K562 (cell line): ENCODE data around the gene DDX23. TPM values are rescaled to one million over a fixed set of nuclear protein-coding genes. Genes with fewer than 3 reads are reported as not detected.

Experiments
- CBX3 ChIP-seq, 2 experiments: IDR thresholded peaks; 1 replicate in 1 of 2; 2 replicates in 1 of 2; pipeline ENCODE4 v1.6.1; 2012; ENCODE audit warnings: inconsistent platforms in 2 of 2, low read length in 2 of 2, borderline replicate concordance in 1 of 2, control low read depth in 1 of 2
- GABPA ChIP-seq: fragments of 200-800 bp; sonication (Bioruptor generic); conservative IDR thresholded peaks from 2 replicates; pipeline ENCODE4 v1.6.1; 2016; ENCODE audit warnings: low read depth, missing genetic modification characterization, missing compliant biosample characterization
- HDGF ChIP-seq: fragments of 450-650 bp; IDR thresholded peaks from 2 replicates; pipeline ENCODE4 v1.6.1; 2016
- HOXB6 ChIP-seq: fragments of 250-450 bp; sonication (Bioruptor Pico); IDR thresholded peaks from 2 replicates; pipeline ENCODE4 v1.5.1; 2022; ENCODE audit warnings: mild to moderate bottlenecking, borderline replicate concordance
- MBD2 ChIP-seq: sonication (generic); IDR thresholded peaks from 2 replicates; pipeline ENCODE4 v1.6.1; 2016; ENCODE audit warnings: low read depth, borderline replicate concordance
- MYBL2 ChIP-seq, 2 experiments: fragments of 450-650 bp in 1 of 2; sonication (generic) in 1 of 2; formaldehyde crosslinking in 1 of 2; IDR thresholded peaks; 2 replicates each; pipeline versions ENCODE4 v1.6.1 to v1.8.1; 2017 to 2022; ENCODE audit warnings: borderline replicate concordance in 1 of 2, inconsistent platforms in 1 of 2, low read depth in 1 of 2, mild to moderate bottlenecking in 1 of 2, missing genetic modification reagents in 1 of 2, moderate library complexity in 1 of 2
- NFIX ChIP-seq: fragments of 250-450 bp; sonication (Bioruptor Pico); IDR thresholded peaks from 2 replicates; pipeline ENCODE4 v1.4.0; 2020; ENCODE audit warnings: low read depth, mild to moderate bottlenecking, moderate library complexity
- NFXL1 ChIP-seq: fragments of 450-650 bp; formaldehyde crosslinking; IDR thresholded peaks from 2 replicates; pipeline ENCODE4 v1.4.0; 2021; ENCODE audit warnings: mild to moderate bottlenecking
- RFX5 ChIP-seq: IDR thresholded peaks from 2 replicates; pipeline ENCODE4 v1.6.1; 2011; ENCODE audit warnings: low read depth, mild to moderate bottlenecking, improper control_type of control experiment, low read length
- TCFL5 ChIP-seq: fragments of 250-450 bp; sonication (Bioruptor Pico); conservative IDR thresholded peaks from 2 replicates; pipeline ENCODE4 v1.6.1; 2021; ENCODE audit warnings: mild to moderate bottlenecking, moderate library complexity, matching md5 sums
- ZNF75A ChIP-seq: fragments of 450-650 bp; formaldehyde crosslinking; IDR thresholded peaks from 2 replicates; pipeline ENCODE4 v1.4.0; 2020; ENCODE audit warnings: mild to moderate bottlenecking
- polyA plus RNA-seq, 8 experiments: library from polyadenylated mRNA; depleted of rRNA in 4 of 8; stranded (reverse) in 5 of 8; unstranded in 3 of 8; fragments of >200 nt; fragmentation: Nextera tagmentation in 2 of 8; fragmentation: Illumina TruSeq in 1 of 8; extraction: Ambion mirVana in 2 of 8; extraction: Trizol in 1 of 8; gene quantifications; 2 replicates each; pipeline versions ENCODE4 v1.2.1 to v1.2.3, GENCODE V29; 2011 to 2014; ENCODE audit warnings: inconsistent platforms in 1 of 8, missing spikeins in 1 of 8
- total RNA-seq, 7 experiments: library from RNA; depleted of rRNA in 6 of 7; stranded (reverse); fragments of >200 nt in 6 of 7; fragmentation: Illumina TruSeq in 2 of 7; extraction: Trizol in 2 of 7; gene quantifications; 2 replicates each; pipeline versions ENCODE4 v1.2.1 to v1.2.3, GENCODE V29; 2011 to 2021; ENCODE audit warnings: low replicate concordance in 1 of 7
- TF ChIP-seq, protein P1 (sequence below), 2 experiments: fragments of 450-650 bp in 1 of 2; sonication (generic) in 1 of 2; formaldehyde crosslinking in 1 of 2; IDR thresholded peaks; 2 replicates each; pipeline versions ENCODE4 v1.7.1 to v1.9.0; 2016 to 2022; ENCODE audit warnings: inconsistent platforms in 1 of 2, mild to moderate bottlenecking in 1 of 2, missing genetic modification reagents in 1 of 2
- TF ChIP-seq, protein P2 (sequence below), 2 experiments: fragments of 450-650 bp; conservative IDR thresholded peaks; 2 replicates each; pipeline ENCODE4 v1.6.1; 2017; ENCODE audit warnings: mild to moderate bottlenecking in 2 of 2, moderate library complexity in 2 of 2

DDX23 gene
- total and polyA plus RNA-seq, 9 of the 15 experiments (the other 6 are each of a cell fraction or from before 2014, with no cell fraction given) = 32.4 to 138 (median 104) TPM

DNA sequence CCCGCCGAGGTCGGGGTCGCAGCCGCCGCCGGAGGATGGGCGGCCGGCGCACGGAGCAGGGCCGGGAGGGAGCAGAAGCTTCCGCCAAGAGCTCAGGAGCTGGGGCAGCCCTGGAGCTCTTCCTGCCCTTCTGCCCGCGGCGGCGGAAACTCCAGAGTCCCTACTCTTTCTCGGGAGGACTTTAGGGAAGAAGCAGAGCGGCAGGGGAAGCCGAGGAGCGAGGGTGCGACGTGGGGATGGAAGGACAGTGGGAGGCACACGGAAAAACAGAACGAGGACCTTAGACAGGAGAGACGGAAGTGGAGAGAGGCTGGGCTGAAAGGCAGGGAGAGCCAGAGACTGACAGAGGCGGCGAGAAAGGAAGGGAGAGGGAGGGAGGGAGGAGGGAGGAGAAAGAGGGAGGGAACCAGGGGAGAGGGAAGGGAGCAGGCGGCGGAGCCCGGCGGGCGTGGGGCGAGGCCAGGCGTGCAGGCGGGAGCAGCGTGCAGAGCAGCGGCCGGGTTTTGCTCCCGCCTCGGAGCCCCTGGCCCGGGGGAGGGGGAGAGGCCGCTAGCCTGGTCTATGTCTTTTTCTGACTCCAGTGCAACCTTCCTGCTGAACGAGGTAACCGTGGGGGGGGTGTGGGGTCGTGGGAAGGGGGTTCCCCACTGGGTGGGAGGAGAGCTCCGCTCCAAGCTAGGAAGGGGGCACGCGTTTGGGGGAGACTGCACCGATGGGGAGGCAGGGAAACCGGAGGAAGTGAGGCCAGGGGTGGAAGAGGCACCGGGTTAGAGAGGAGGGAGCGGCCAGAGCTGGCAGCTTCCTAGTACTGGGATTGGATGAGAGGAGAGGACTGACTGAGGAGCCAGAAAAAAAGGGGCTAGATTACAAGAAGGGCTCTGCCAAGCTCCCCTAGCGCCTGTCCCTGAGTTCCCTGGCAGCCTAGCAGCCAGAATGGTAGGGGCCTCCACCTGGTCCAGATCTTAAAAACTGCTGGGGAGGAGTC is 36.5 kb downstream of the DDX23 start (continued):
- TF ChIP-seq NFIX (CRISPR knock-in tag) (no peak), MBD2 (0 out of 2 replicates have a peak, but pooled peaks have one; percentile 31), GABPA (tag) (peak; percentile 70), CBX3 (IDR thresholded peaks at IDR 0.05; ENCODE audit: borderline replicate concordance in 1 of 2, low read length in 2 of 2) (peak in 1 of 2 experiments; percentile 47; a peak in 1 of 3 replicates), TCFL5 (CRISPR knock-in tag) (no peak), MYBL2 (IDR thresholded peaks at IDR 0.05; ENCODE audit: low read depth) (no peak), MYBL2 (CRISPR knock-in tag; IDR thresholded peaks at IDR 0.05; ENCODE audit: borderline replicate concordance) (no peak), NFXL1 (no peak), ZNF75A (CRISPR knock-in tag) (no peak), RFX5 (no peak), HOXB6 (CRISPR knock-in tag) (no peak), HDGF (0 out of 2 replicates have a peak, but pooled peaks have one; percentile 68)
- TF ChIP-seq, protein P1, sequence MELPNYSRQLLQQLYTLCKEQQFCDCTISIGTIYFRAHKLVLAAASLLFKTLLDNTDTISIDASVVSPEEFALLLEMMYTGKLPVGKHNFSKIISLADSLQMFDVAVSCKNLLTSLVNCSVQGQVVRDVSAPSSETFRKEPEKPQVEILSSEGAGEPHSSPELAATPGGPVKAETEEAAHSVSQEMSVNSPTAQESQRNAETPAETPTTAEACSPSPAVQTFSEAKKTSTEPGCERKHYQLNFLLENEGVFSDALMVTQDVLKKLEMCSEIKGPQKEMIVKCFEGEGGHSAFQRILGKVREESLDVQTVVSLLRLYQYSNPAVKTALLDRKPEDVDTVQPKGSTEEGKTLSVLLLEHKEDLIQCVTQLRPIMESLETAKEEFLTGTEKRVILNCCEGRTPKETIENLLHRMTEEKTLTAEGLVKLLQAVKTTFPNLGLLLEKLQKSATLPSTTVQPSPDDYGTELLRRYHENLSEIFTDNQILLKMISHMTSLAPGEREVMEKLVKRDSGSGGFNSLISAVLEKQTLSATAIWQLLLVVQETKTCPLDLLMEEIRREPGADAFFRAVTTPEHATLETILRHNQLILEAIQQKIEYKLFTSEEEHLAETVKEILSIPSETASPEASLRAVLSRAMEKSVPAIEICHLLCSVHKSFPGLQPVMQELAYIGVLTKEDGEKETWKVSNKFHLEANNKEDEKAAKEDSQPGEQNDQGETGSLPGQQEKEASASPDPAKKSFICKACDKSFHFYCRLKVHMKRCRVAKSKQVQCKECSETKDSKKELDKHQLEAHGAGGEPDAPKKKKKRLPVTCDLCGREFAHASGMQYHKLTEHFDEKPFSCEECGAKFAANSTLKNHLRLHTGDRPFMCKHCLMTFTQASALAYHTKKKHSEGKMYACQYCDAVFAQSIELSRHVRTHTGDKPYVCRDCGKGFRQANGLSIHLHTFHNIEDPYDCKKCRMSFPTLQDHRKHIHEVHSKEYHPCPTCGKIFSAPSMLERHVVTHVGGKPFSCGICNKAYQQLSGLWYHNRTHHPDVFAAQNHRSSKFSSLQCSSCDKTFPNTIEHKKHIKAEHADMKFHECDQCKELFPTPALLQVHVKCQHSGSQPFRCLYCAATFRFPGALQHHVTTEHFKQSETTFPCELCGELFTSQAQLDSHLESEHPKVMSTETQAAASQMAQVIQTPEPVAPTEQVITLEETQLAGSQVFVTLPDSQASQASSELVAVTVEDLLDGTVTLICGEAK (IDR thresholded peaks at IDR 0.05) = peak; percentile 62
- TF ChIP-seq, protein P1 (CRISPR knock-in tag; IDR thresholded peaks at IDR 0.05) = no peak
- TF ChIP-seq, protein P2, sequence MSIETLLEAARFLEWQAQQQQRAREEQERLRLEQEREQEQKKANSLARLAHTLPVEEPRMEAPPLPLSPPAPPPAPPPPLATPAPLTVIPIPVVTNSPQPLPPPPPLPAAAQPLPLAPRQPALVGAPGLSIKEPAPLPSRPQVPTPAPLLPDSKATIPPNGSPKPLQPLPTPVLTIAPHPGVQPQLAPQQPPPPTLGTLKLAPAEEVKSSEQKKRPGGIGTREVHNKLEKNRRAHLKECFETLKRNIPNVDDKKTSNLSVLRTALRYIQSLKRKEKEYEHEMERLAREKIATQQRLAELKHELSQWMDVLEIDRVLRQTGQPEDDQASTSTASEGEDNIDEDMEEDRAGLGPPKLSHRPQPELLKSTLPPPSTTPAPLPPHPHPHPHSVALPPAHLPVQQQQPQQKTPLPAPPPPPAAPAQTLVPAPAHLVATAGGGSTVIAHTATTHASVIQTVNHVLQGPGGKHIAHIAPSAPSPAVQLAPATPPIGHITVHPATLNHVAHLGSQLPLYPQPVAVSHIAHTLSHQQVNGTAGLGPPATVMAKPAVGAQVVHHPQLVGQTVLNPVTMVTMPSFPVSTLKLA (conservative IDR thresholded peaks at IDR 0.05) = peak in 1 of 2 experiments; percentile 2; a peak in 1 of 4 replicates
